ENCODE data around the gene SLC16A10.
"Not testable (repeated sequence)": the region's sequence is repeated elsewhere in the genome, so short reads cannot be mapped to it uniquely, and the experiment has no call there.

The SLC16A10 gene

DNA sequence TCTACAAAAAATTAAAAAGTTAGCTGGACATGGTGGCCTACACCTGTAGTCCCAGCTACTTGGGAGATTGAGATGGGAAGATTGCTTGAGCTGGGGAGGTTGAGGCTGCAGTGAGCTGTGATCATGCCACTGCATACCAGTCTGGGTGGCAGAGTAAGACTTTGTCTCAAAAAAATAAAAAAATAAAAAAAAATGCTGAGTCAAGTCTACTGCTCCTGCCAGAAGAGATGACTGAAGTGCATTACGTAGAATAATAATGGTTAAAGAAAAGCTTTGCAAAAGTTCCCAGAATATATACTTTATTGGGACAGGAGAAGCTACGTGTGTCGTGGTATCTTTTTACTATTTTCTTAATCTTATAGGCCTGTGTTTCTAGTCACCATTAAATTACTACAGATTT is 125.3 kb downstream of the SLC16A10 start:
- DNase-seq (ENCODE audit: low read depth, low spot score) = no peak

DNA sequence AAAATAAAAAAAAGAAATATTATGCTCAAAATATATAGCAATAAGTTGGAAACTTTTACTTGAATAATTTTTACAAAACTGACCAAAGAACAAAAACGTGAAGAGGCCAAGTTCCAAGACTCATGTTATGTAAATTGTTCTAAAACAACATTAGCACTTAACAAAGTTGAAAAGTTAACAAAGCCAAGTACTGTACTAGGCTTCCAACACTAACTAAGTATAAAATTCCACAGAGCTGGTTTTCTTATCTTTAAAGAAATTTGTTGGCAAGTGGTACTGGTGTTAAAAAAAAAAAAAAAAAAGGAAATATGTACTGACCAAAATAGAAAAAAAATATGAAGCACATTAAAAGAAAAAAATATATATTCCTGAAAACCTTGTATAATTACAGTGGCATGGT is 127.8 kb downstream of the SLC16A10 start:
- no peak for DNase-seq (ENCODE audit: low read depth, low spot score)

GRCh38 chr6:111219785-111220184 is 132.5 kb downstream of the SLC16A10 start:
- no peak for DNase-seq (ENCODE audit: low read depth, low spot score)

DNA sequence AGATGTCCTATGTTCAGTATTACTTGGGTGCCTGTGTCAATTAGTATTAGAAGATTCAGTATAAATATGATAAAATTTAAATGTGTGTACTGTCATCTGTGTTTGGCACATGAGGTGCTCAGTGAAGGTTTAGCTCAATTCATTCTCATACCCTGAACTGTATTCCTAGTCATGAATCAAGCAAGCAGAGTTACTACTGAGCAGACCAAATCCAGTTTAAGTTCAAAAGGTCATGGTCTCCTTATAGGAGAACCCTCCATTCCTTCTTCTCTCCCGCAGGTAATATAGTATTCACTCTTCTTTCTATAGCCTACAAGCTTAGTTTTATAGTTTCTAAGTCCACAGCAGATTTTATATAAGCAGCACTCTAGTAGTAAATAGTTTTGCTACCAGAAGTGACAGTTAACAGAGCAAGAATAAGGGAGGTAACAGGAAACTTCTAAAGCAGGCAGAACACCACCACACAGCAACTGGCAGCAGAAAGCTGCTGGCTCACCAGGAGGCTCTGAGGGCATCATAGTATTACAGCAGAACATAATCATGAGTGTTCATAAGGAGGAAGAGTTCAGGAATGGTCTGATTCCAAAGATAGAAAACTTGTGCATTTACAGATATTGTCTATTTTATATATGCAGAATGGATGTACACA is 133.2 kb downstream of the SLC16A10 start:
- no peak for DNase-seq (ENCODE audit: low read depth, low spot score)

DNA sequence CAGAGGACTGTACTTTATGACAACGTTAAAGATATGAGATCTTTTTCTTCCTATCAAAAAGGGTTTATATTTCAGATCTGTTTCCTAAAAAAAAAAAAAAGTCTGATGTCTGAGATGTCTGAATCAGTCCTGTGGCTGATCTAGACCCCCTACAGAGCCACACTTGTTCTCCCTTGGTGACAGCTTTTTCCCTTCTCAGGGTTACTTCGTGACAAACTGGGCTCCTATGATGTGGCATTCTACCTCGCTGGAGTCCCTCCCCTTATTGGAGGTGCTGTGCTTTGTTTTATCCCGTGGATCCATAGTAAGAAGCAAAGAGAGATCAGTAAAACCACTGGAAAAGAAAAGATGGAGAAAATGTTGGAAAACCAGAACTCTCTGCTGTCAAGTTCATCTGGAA is 134.5 kb downstream of the SLC16A10 start:
- no peak for DNase-seq (ENCODE audit: low read depth, low spot score)

GRCh38 chr6:111222341-111222740 is 135.0 kb downstream of the SLC16A10 start:
- no peak for DNase-seq (ENCODE audit: low read depth, low spot score)

- no peak for DNase-seq (ENCODE audit: low read depth, low spot score)
Measured at GRCh38 chr6:111228094-111228493, 140.8 kb downstream of the SLC16A10 start.

DNA sequence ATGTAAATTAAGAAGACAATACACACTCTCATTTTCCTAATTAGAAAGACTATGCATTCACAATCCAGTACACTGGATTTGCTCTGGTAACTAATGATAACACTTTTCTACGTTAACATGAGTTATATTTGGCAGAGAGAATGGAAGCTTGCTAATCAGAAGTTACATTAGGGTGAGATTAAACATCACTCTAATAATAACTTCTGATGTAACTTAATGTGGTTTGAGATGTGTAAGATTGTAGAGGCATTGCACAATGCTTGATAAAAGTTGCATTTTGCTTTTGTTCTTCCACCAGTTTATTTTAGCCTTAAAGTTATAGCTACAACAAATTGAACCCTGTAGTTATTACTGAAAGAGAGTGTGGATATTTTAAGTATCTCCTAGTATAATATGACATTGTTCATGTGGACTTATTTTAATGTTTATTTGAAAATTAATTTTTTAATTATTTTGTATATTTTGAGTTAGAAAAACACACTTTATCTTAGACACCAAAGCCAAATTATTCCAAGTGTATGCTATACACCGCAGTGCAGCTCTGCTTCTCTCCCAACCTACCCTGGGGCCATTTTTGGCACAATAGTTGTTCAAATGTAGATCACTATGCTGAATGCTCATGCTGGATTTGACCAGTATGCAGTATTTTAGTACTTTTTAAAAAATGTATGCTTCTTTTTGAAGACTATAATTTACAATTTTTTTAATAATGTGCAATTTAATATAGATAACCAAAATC is 143.2 kb downstream of the SLC16A10 start:
- no peak for DNase-seq (ENCODE audit: low read depth, low spot score)

DNA sequence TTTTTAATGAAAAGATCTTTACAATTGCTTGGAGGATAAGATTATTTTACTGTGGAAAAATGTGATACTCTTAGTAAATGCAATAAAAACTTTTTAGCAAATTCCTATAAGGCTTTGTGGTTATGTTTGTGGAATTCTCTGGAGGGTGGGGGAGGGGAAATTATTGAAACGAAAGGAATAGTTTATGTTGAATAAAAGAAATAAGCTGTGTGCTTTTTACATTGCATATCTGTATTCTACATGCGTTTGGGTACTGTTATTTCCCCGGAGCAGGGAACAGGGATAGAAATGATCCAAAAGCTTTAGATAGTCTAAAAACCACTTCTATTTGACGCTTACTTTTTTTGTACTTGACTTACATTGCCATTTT is 143.8 kb downstream of the SLC16A10 start:
- DNase-seq (ENCODE audit: low read depth, low spot score) = no peak

- no peak for DNase-seq (ENCODE audit: low read depth, low spot score)
Measured at GRCh38 chr6:111237852-111238251, 150.5 kb downstream of the SLC16A10 start.

GRCh38 chr6:111238464-111239119 is 151.3 kb downstream of the SLC16A10 start:
- DNase-seq (ENCODE audit: low read depth, low spot score) = no peak

GRCh38 chr6:111239461-111239860 is 152.2 kb downstream of the SLC16A10 start:
- no peak for DNase-seq (ENCODE audit: low read depth, low spot score)

- DNase-seq (ENCODE audit: low read depth, low spot score) = no peak
Measured at GRCh38 chr6:111242452-111242851, 155.1 kb downstream of the SLC16A10 start.

GRCh38 chr6:111243095-111243494 is 155.8 kb downstream of the SLC16A10 start:
- no peak for DNase-seq (ENCODE audit: low read depth, low spot score)

DNA sequence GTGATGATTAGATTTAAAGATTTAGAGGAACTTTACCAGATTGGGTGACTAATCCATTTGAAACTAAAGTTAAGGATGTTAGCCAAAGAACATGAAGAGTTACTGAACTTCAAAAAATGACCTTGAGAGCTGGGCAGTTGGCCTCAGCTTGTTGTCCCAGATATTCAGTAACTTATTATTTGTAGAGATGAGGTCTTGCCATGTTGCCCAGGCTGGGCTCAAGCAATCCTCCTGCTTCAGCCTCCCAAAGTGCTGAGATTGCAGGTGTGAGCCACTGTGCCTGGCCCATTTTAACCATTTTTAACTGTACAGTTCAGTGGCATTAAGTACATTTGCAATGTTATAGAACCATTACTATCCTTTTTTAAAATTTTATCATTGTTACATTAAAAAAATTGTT is 161.5 kb downstream of the SLC16A10 start:
- no peak for DNase-seq (ENCODE audit: low read depth, low spot score)

GRCh38 chr6:111250791-111251354 is 163.6 kb downstream of the SLC16A10 start:
- DNase-seq (ENCODE audit: low read depth, low spot score) = no peak

DNA sequence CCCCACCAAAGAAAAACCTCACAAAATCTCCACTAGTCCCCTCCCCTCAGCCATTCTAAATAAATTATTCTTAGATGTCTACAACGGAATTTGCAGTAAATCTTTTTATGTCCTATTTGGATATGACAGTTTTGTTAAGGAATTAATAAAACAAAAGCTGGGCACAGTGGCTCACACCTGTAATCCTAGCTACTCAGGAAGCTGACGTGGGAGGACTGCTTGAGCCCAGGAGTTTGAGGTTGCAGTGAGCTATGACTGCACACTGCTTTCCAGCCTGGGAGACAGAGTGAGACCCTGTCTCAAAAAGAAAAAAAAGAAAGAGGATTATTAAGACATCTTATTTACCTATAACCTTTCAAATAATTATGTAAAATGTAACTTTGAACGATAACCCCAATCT is 165.4 kb downstream of the SLC16A10 start:
- no peak for DNase-seq (ENCODE audit: low read depth, low spot score)

- DNase-seq (ENCODE audit: low read depth, low spot score) = no peak
Measured at GRCh38 chr6:111254004-111254778, 166.9 kb downstream of the SLC16A10 start.

GRCh38 chr6:111254779-111255166 is 167.5 kb downstream of the SLC16A10 start:
- DNase-seq (ENCODE audit: low read depth, low spot score) = no peak

DNA sequence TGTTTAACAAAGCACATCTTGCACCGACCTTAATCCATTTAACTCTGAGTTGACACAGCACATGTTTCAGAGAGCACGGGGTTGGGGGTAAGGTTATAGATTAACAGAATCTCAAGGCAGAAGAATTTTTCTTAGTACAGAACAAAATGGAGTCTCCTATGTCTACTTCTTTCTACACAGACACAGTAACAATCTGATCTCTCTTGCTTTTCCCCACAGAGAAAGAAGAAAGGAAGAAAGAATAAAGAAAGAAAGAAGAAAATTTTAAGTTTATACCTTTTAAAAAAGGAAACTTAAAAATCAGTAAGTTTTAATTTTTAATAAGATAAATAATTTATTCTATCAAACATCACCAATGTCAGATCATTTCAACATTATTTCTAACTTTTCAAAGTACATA is 168.5 kb downstream of the SLC16A10 start:
- DNase-seq (ENCODE audit: low read depth, low spot score) = not testable (repeated sequence)

DNA sequence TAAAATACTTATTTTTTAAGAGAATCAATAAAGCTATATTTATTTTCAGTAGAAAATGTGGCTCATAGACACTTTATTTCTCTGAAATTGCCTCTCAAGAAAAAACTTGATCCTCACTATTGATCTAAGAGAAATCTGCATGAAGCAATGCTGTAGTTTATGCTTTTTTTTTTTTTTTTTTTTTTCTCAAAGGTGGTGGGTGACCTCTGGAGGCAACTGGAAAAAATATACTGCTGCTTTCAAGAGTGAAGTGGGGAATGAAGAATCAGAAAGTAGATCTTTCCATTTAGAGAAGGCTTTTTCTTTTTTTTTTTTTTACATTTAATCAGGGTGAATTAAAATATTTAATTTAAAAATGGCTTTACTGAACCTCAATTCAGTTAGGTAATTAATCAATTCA is 169.3 kb downstream of the SLC16A10 start:
- DNase-seq (ENCODE audit: low read depth, low spot score) = no peak

DNA sequence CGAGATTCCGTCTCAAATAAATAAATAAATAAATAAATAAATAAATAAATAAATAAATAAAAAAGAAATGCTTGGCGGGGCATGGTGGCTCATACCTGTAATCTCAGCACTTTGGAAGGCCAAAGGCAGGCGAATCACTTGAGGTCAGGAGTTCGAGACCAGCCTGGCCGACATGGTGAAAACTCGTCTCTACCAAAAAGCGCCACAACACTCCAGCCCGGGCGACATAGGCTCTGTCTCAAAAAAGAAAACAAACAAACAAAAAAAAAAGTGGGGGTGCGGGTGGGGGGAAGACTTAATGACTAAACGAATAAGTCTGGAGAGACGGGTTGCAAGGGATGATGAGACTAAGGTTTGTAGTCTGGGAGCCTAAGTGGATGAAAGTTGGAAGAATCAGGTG is 170.7 kb downstream of the SLC16A10 start:
- no peak for DNase-seq (ENCODE audit: low read depth, low spot score)
